GM12891 (cell line): ENCODE data around the gene ANKMY1.

Experiments used
- PAX5 ChIP-seq: IDR thresholded peaks from 2 replicates; pipeline ENCODE4 v1.6.1; 2011; ENCODE audit warnings: low read length, moderate library complexity, mild to moderate bottlenecking; ENCODE audit not compliant: insufficient read depth, severe bottlenecking
- POLR2A ChIP-seq: IDR thresholded peaks from 2 replicates; pipeline ENCODE4 v1.6.1; 2011; ENCODE audit warnings: low read depth, low read length, control low read depth
- POLR2AphosphoS5 ChIP-seq: IDR thresholded peaks from 2 replicates; pipeline ENCODE4 v1.6.1; 2011; ENCODE audit warnings: low read depth, low read length, control low read depth
- POU2F2 ChIP-seq: IDR thresholded peaks from 2 replicates; pipeline ENCODE4 v1.6.1; 2011; ENCODE audit warnings: low read depth, mild to moderate bottlenecking, control low read depth, low read length, moderate library complexity
- SPI1 ChIP-seq: IDR thresholded peaks from 2 replicates; pipeline ENCODE4 v1.6.1; 2011; ENCODE audit warnings: low read depth, low read length, control low read depth
- TAF1 ChIP-seq: IDR thresholded peaks from 2 replicates; pipeline ENCODE4 v1.6.1; 2011; ENCODE audit warnings: low read depth, low read length, control low read depth

DNA sequence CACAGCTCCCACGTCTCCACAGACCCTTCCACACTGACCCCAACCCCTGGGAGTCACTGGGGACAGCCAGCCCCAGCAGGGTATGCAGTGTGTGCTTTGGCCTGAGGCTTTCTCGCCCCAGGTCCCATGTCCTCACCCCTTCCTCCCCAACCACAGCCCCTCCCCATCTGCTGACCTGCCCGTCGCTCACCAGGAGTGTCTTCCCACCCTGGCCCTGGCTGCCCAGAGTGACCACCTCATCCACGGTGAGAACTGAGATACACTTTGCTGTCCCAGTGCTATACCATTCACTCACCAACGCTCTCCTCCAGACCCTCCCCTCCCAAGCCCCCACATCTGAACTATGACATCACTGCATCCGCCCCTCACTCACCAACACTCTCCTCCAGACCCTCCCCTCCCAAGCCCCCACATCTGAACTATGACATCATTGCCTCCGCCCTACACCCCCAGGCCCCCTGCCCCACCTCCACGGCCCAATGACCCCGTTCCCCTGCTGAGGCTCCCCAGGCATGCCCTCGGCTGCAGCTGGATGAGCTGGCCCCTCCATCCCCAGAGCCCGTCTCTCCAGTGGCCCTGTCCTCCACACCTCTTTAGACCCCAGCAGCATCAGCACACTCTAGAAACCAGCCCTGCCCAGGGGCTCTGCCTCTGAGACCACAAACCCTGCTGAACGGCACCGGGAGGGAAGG, 55.2 kb downstream of the ANKMY1 start:
- TF ChIP-seq POLR2A (no peak), POLR2AphosphoS5 (no peak), TAF1 (no peak), SPI1 (no peak), PAX5 (no peak), POU2F2 (no peak)
